Globus pallidus (tissue), 1 donor: ENCODE data around the gene HUS1.

Experiments
- DNase-seq: peaks from one replicate; pipeline ENCODE4 v3.0.0-alpha.2; 2015; ENCODE audit warnings: low spot score

The HUS1 gene

DNA sequence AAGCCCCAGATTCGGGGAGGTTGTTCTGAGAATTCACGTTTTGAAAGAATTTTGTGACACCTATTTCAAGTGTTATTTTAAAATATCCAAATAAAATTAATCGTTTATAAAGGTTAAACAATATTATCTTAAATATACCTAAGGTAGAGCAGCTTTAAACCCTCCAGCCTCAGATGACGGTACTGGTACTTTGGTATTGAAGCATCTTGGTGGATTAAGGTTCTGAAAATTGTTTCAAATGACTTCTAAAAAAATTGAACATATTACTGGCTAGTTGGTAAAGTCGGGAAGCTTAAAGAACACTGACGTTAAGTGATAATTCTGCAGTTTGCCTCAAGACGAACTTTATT, 392 bp upstream of the HUS1 start:
- DNase-seq, result no peak

- no peak for DNase-seq
These were observed 648 bp downstream of the HUS1 start for GRCh38 chr7:47978790-47979144.

GRCh38 chr7:47973739-47974138, 5.7 kb downstream of the HUS1 start:
- no peak for DNase-seq

DNA sequence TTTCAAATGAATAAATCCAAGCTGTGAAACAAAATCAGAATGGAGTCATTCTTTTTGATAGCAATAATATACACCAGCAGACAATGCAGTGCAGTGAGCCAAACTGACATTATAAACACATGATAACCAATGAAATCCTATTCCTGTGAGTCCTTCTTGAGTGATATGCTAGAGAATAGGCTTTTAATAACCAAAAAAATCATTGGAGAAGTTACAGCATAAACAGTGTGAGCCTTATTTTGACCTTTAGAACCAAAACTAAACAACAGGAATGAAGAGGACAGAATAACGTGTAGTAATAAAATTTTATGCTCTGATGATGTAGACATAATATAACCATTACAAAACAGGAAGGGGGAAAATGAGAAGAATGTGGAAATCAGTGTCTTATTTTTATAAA, 8.7 kb downstream of the HUS1 start:
- DNase-seq, result no peak

DNA sequence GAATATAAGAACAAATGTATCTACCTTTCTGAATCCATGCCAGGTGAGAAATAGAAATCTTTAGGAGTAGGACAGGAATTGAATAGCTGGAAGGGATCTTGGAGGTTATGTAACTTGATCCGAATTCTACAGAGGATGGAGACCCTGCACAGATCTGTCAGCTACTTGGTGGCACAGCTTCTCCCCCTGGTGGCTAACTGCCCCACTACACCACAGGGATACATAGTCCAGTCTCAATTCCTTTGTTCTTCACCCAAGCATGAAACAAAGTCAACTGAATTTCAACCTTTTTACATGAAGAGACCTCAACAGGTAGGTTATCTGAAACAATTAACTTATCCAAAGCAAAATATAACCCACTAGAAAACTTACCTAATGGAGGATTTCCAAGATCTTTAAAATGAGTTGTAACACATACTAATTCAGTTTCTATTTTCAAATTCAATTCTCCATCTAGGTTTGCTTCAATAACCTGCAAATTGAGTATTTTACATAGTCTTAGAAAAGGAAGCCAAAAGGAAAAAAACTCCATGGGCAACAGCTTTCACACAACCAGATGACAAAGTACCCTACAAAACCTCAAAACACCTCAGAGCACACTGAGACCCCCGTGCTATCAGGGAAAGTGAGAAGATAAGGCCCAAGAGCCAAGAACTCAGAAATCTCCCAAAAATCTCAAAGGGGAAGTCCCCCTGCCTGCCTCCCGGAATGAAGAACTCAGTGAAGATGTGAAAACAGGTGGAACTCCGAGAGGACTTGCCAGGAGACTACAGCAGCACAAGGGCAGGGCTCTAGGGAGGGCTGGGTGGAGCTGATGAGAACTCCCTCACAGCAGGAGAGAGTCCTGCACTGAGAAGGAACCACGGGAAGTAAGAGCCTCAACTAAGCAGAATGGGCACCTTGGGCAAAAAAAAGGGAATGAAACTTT, 10.3 kb downstream of the HUS1 start:
- DNase-seq, result peak; percentile 51

DNA sequence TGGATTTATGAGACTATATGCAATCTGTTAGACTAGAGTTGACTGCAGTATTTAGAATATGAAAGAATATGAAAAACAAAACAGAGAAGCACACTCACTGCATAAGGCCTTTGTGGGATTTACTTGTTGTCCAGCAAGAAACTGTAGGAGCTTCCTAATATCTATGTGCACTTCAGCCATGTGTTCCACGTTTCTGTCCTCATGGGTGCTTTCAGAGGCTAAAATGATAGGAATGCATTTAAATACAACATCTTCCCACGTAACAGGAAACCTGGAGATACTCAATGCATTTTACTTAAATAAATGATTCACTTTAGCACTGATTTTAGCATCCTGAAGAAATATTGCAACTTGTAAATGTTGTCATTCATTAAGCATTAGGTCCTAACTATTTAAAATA, 11.7 kb downstream of the HUS1 start:
- DNase-seq, result no peak

- DNase-seq, result no peak
These were observed 12.3 kb downstream of the HUS1 start for GRCh38 chr7:47967123-47967522.

- DNase-seq, result no peak
These were observed 14.0 kb downstream of the HUS1 start for GRCh38 chr7:47965456-47965855.

DNA sequence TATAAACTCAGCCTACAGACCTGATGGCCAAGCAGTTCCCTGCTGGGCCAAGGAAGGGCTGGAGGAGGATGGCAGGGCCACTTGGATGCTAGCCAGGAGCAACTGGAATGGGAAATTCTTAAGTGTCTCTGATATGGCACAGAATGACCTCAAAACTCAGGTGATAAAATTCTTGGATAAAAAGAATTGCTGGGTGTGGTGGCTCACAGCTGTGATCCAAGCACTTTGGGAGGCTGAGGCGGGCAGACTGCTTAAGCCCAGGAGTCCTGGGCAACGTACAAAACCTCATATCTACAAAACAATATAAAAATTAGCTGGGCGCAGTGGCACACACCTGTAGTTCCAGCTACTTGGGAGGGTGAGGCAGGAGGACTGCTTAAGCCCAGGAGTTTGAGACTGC, 17.2 kb downstream of the HUS1 start:
- DNase-seq, result no peak

DNA sequence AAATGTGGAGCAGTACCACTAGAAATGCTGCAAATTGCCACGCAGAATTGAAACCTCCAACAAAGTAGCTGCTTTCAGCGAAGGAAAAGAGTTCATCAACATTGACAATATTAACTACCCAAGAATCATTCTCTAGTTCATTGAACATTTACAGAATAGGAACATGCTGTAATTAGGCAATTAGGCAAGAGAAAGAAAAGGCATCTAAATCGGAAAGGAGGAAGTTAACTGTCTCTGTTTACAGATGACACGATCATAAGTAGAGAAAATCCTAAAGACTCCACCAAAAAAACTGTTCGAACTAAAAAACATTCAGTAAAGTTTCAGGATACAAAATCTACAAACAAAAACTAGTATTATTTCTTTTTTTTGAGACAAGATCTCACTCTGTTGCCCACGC, 22.3 kb downstream of the HUS1 start:
- no peak for DNase-seq

DNA sequence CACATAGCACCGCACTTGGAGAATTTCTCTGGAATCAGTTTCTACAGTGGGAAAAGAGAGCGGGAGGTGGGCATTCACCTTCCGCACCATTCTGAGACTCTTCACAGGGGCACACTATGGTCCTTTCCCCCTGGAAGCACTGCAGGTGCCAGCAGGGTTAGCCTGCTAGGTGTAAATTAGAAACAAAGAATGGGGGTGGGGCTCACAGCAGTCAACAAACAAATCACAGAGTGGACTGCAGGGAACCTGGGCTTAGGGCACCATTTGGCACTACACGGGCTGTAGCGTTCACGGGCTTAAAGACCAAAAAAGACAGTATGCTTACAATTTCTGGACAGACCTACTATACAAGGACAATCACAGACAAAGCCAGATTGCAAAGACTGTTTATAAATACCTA, 23.2 kb downstream of the HUS1 start:
- DNase-seq, result no peak

GRCh38 chr7:47954231-47954911, 25.0 kb downstream of the HUS1 start:
- no peak for DNase-seq

DNA sequence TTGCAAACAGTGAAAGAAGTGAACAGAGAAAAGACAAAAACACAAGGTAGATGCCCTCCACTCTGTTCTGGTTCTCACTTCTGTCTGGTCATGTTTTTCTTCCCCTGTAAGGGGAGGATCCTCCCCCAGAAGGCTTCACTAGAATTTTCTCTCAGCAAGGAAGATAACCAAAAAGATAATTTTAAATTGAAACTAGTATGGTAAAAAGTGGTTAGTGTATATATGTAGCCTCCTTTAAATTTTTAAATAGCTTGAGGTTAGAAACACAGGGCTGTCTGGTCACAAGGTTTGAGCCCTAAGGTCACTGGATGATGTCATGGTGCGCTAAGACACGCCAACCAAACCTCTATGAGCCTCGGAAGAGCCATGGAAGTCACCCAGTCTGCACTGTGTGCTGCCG, 25.6 kb downstream of the HUS1 start:
- DNase-seq, result no peak

GRCh38 chr7:47952224-47952623, 27.2 kb downstream of the HUS1 start:
- no peak for DNase-seq

GRCh38 chr7:47951374-47951773, 28.0 kb downstream of the HUS1 start:
- DNase-seq, result no peak

DNA sequence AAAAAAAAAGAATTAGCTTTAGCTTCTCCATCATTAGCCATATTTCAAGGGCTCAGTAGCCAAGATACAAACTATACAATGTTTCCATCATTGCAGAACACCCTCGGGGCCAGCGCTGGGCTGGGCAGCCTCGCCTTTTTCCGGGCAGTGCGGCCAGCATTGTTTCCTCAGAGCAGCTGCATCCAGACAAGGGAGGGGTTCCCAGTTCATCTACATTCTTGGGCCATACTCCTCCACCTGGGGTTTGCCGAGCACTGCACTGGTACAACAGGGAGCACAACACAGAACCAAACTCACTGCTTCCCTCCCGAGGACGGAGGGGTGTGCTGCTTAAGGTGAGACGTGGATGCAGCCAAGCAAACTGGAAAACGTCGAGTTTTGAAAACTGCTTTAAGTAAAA, 28.7 kb downstream of the HUS1 start:
- DNase-seq, result peak; percentile 15

DNA sequence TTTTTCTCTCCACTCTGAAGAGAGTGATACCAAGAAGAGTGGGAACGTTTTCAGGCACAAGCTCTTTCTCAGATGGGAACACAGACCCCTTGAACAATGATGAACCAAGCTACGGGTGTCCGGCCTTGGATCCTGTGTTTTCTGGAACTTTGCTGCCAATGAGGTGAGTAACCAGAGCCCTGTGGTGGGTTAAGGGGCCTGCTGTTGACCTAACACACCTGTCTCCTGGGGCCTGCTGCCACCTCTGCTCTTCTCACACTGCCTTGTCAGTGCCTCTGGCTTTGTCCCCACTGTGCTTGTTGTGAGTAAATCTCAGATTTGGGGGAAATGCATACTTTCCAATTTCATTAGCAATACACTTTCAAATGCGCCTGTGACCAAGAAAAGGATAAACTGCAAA, 29.7 kb downstream of the HUS1 start:
- no peak for DNase-seq

GRCh38 chr7:47948141-47948790, 31.1 kb downstream of the HUS1 start, which contains the start of gene PKD1L1:
PKD1L1 (minus strand) TSS chr7:47948466; CDS start chr7:47948440, 26 bp downstream.
- DNase-seq, result no peak

DNA sequence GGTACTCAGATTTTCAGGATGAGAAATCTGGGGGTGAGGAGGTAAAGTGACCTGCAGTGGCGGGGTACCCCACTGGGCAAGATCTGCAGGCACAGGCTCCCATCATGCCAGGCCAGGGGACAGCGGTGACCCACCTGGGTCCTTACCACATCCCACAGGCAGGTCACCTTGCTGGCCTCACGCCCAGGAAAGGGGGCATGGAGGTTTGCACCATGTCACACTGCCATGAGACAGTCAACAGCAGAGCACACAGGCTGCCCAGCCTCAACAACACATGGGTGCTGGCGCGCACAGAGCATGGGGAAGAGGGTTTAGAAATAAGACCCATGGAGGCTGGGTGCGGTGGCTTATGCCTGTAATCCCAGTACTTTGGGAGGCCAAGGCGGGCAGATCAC, 32.1 kb downstream of the HUS1 start:
- no peak for DNase-seq

GRCh38 chr7:47946581-47947354, 32.6 kb downstream of the HUS1 start:
- no peak for DNase-seq

GRCh38 chr7:47945261-47946015, 34.0 kb downstream of the HUS1 start:
- DNase-seq, result peak; percentile 58
